ENCODE results near the gene NSD1. TPM values are rescaled to one million over a fixed set of nuclear protein-coding genes. Genes with fewer than 3 reads are reported as not detected.

NSD1 gene
- total and polyA plus RNA-seq, 2 of the 8 experiments (the other 6 are each of a cell fraction or from before 2014, with no cell fraction given): 22.8 to 168 TPM

GRCh38 chr5:177133853-177134696 is 502 bp downstream of the NSD1 start (continued):
- peak in 1 of 2 experiments; percentile 23; a peak in 1 of 4 replicates for TF ChIP-seq SIN3A (conservative IDR thresholded peaks at IDR 0.05 in 1 of 2, IDR thresholded peaks at IDR 0.05 in 1 of 2; ENCODE audit: low read depth in 1 of 2, low read length in 2 of 2)
- TF ChIP-seq GABPA (IDR thresholded peaks at IDR 0.05; ENCODE audit: borderline replicate concordance, insufficient read depth, low read length): 0 out of 2 replicates have a peak, but pooled peaks have one; percentile 21
- TF ChIP-seq, protein P1, sequence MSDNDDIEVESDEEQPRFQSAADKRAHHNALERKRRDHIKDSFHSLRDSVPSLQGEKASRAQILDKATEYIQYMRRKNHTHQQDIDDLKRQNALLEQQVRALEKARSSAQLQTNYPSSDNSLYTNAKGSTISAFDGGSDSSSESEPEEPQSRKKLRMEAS (IDR thresholded peaks at IDR 0.05): 0 out of 2 replicates have a peak, but pooled peaks have one; percentile 13
